ENCODE data around the gene FOS. TPM values are rescaled to one million over a fixed set of nuclear protein-coding genes. Genes with fewer than 3 reads are reported as not detected.

Gene FOS
- 4.5 and 14.4 TPM in 2 replicates for total RNA-seq

GRCh38 chr14:75278422-75279152 is at the start of gene FOS:
TSS of gene FOS (plus strand) at chr14:75278828. CDS start at chr14:75278983, 155 bp downstream.

Other genes with a start within 250 kb of the FOS start
- gene MLH3, start 227.4 kb upstream of the FOS start, total RNA-seq, result 23.7 and 29.3 TPM in 2 replicates
- gene ACYP1, start 214.8 kb upstream of the FOS start, total RNA-seq, result 7.3 and 9.8 TPM in 2 replicates
- gene ZC2HC1C, start 209.2 kb upstream of the FOS start, total RNA-seq, result 0.99 and 1.1 TPM in 2 replicates
- 46.9 and 61.7 TPM in 2 replicates for gene NEK9, start 151.8 kb upstream of the FOS start, total RNA-seq
- gene TMED10, start 102.2 kb upstream of the FOS start, total RNA-seq, result 227 and 255 TPM in 2 replicates
- gene JDP2, start 149.2 kb downstream of the FOS start, total RNA-seq, result 18.9 and 24.4 TPM in 2 replicates
- gene BATF, start 243.6 kb downstream of the FOS start, total RNA-seq, result 0.12 and 1.8 TPM in 2 replicates

Data from aortic smooth muscle cell (primary cell).